Middle frontal gyrus (tissue), 1 donor: ENCODE measurements around the gene SYNE3.

Experiments
- DNase-seq: peaks from one replicate; pipeline ENCODE4 v3.0.0-alpha.2; 2015; ENCODE audit warnings: low spot score; ENCODE audit errors: extremely low spot score

The SYNE3 gene

GRCh38 chr14:95489214-95490137 lies 27.0 kb downstream of the SYNE3 start:
- no peak for DNase-seq

GRCh38 chr14:95488376-95489213 lies 27.9 kb downstream of the SYNE3 start:
- DNase-seq, result no peak

DNA sequence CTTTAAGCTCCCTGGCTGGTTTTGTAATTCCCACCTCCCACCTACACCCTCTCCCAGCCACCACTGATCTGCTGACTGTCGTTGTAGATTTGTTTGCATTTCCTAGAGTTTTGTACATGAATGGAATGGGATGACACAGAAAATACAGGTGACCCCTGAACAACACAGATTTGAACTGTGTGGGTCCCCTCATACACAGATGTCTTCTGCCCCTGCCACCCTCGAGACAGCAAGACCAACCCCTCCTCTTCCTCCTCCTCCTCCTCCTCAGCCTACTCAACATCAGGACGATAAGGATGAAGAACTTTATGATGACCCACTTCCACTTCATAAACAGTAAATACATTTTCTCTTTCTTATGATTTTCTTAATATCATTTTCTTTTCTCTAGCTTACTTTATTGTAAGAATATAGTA lies 28.8 kb downstream of the SYNE3 start:
- no peak for DNase-seq

DNA sequence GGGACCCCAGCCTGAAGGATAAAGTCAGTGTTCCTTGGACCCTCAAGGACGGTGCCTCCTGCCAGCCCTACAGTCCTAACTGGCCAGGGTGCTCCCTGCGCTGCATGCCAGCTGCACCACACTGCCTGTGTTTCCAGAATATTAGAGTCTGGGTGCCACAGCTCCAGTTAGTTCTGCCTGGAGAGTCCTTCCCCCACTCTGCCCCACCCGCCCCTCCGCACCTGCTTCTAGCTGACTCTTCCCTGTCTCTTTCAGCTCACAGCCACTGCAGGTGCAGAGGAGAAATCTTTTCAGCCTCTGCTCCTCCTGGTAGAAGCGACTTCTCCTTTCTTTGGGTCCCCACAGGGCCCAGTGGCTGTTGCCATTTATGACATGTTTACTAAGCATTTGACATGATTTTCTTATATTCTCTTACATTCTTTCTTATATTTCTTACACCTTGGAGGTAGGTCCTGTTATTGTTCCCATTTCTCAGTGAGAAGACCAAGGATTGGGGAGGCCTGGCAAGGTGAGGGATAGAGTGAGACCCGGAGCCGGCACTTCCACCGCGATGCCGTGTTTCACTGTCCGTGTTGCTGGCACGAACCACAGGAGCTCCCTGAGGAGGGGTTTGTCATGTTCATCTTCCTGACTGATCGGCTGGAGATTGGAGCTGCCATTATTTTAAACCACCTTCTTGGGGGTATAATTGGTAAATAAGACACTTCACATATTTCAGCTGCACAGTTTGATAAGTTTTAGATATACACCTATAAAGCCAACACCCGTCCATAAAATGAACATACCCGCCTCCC lies 29.4 kb downstream of the SYNE3 start:
- DNase-seq, result no peak

DNA sequence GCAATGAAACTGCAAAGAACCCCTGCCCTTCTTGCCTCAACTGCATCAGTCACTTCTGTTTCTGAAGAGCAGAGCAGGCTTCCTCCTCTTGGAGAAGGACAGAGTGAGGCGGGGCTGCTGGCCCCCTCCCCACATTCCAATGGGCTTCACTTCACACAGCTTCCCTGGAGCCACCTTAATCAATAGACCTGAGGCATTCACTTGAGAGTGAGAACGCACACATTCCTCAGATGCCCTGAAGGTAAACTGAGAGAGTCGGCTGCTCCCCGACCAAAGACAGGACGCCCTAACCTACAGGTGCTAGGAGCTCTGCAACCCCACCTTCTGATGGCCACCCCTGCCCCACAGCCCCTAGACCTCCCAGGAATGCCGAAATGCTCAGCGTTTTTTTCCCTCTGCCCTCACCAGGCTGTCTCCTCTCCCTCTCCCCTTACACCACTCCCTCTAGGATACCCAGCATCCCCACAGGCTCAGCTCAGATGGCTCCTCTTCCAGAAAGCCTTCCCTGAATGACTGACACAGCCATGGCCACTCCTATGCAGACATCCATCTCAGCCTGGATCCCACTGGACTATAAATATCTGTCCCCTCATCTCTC lies 31.1 kb downstream of the SYNE3 start:
- DNase-seq, result no peak

DNA sequence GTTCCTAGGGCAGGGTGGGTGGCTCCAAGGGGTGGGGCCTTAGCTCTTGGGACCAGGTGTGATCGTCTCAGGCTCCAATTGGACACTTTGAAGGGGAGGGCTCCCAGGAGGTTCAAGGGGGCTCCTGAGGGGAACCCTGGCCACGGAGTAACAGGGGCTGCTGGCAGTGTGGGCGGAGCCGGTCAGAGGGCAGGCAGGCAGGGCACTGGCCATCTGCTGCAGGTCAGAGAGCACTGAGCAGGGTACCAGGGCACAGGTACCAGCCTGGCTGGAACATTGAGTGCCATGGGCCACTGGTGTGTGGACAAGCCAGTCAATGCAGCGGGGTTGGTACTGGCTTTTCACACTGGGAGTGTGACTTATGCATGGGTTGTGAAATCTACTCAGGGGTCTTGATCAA lies 32.2 kb downstream of the SYNE3 start:
- no peak for DNase-seq

GRCh38 chr14:95483309-95484165 lies 32.9 kb downstream of the SYNE3 start:
- DNase-seq, result peak; percentile 20

- DNase-seq, result no peak
These were observed 33.7 kb downstream of the SYNE3 start for GRCh38 chr14:95482627-95483308.

DNA sequence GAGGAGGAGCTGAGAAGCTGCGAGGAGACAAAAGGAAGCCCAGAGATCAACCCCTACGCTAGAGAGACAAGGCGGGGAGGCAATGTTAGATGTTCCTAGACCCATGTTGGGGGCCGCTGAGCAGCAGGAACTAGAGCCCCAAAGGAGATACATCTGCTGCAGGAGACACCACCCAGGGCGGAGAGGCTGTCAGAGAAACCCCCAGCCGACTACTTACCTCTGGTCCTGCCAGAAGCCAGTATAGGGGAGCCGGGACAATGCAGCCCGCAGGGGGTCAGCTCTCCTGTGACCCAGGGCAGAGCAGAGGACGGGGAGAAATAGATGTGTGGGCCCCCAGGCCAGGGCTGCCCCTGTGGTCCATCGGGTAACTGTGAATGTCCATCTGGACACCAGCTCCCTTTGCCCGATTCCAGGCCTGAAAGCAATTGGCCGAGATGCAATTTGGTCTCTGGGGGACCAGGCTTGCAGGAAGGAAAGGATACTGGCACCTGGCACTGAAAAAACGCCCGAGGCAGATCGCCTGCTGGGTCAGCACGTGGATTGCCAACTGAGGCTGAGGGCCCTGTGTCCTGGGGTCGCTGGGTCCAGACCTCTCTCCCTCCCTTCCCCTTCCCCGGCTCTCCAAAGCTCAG lies 34.9 kb downstream of the SYNE3 start:
- DNase-seq, result no peak

- DNase-seq, result no peak
These were observed 35.6 kb downstream of the SYNE3 start for GRCh38 chr14:95480887-95481226.

DNA sequence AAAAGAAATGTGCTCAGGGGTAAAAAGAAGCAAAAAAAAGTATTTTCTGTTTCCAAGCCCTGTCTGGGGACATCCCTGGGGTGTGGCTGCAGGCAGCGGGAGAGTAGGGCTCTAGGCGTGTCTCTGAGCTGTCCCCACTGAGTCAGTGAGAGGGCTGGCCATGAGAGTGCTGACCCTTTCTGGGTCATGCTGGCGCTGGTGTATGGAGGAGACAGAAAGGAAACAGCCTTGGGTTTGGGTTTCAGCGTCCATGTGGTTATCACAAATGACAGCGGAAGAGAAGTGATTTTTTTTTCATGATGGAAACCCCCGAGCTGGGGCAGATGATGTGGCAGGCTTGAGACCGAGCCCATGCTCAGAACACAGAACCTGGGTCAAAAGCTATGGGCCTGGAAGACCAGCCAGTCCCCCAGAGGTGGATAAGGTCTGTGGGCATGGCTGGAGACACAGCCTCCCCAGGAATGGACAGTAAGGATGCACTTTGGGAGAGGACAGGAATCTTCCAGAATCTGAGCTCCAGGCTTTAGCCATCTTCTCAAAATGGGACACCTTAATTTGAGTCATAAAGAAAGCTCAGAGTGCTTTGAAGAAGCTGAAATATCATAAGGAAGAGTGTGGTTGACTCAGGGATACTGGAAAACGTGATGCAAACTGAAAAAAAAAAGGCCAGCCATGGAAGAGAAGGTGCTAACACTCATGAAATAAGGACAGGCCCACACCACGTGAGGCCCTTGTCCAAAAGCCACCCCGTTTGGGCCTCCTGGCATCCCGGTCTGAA lies 36.2 kb downstream of the SYNE3 start:
- DNase-seq, result no peak

DNA sequence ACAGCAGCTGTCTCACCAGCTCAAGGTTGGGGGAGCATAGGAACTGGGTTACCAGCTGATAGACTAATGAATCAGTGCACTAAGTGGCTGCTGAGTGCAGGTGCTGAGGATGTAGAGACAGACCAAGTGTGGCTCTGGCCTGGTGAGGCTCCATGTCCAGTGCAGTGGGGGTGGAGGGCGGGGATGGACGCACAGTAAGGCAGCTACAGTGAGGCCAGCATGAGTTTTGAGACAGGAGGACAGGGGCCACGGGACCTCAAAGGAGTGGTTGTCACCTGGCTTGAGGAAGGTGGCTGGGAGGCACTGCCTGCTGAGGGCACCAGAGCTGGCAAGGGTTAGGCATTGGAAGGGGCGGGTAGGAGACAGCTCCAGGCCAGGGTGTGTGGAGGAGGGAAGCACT lies 37.0 kb downstream of the SYNE3 start:
- DNase-seq, result no peak

GRCh38 chr14:95478818-95479217 lies 37.6 kb downstream of the SYNE3 start:
- no peak for DNase-seq

- no peak for DNase-seq
These were observed 38.1 kb downstream of the SYNE3 start for GRCh38 chr14:95478309-95478708.

GRCh38 chr14:95477411-95478269 lies 38.8 kb downstream of the SYNE3 start:
- no peak for DNase-seq

- no peak for DNase-seq
These were observed 39.7 kb downstream of the SYNE3 start for GRCh38 chr14:95476747-95477146.

- DNase-seq, result no peak
These were observed 40.8 kb downstream of the SYNE3 start for GRCh38 chr14:95475540-95476240.
